Uterus (tissue), 4 donors: ENCODE data around the gene LCT. TPM values are rescaled to one million over a fixed set of nuclear protein-coding genes. Genes with fewer than 3 reads are reported as not detected.

ENCODE experiments used
- DNase-seq, 2 donors: peaks; one replicate each; pipeline ENCODE4 v3.0.0-alpha.2; 2019 to 2020
- H3K27ac ChIP-seq, 2 donors: fragments of 200-600 bp; sonication (generic); 1 replicate in 1 of 2; 2 replicates in 1 of 2; pipeline ENCODE4 v1.5.1; 2016 to 2018
- H3K27me3 ChIP-seq, 2 donors: fragments of 200-600 bp; sonication (generic); one replicate each; pipeline ENCODE4 v1.5.1; 2018 to 2019; ENCODE audit warnings: control low read depth in 1 of 2
- H3K36me3 ChIP-seq, 2 donors: fragments of 200-600 bp; sonication (generic); one replicate each; pipeline ENCODE4 v1.5.1; 2019; ENCODE audit warnings: control low read depth in 1 of 2
- H3K4me1 ChIP-seq, 2 donors: fragments of 200-600 bp; sonication (generic); one replicate each; pipeline ENCODE4 v1.5.1; 2018 to 2019; ENCODE audit warnings: control low read depth in 1 of 2
- H3K4me3 ChIP-seq, 2 donors: fragments of 200-600 bp; sonication (generic); 1 replicate in 1 of 2; 2 replicates in 1 of 2; pipeline ENCODE4 v1.5.1; 2018 to 2019; ENCODE audit warnings: mild to moderate bottlenecking in 1 of 2
- H3K9me3 ChIP-seq, 2 donors: fragments of 200-600 bp; sonication (generic); one replicate each; pipeline ENCODE4 v1.5.1; 2019; ENCODE audit warnings: control low read depth in 1 of 2
- POLR2A ChIP-seq, 2 donors: fragments of 450-650 bp; IDR thresholded peaks; one replicate each; pipeline ENCODE4 v1.6.1; 2016; ENCODE audit warnings: antibody characterized with exemption in 2 of 2, mild to moderate bottlenecking in 1 of 2, moderate library complexity in 1 of 2
- intact Hi-C: fragments of 100-400 bp; cut with DNase I; formaldehyde crosslinking; loops from one replicate; pipeline ENCODE4 v1.15.1; 2023; ENCODE audit warnings: low total_unique reads
- total RNA-seq, 4 donors: library from RNA; depleted of rRNA in 3 of 4; stranded (reverse); fragments of >200 nt in 3 of 4; gene quantifications; one replicate each; pipeline versions ENCODE4 v1.1.0 to v1.2.4, GENCODE V29; 2014 to 2023
- TF ChIP-seq, protein P1 (sequence below), 4 experiments: fragments of 200-600 bp in 2 of 4; fragments of 450-650 bp in 2 of 4; sonication (generic) in 2 of 4; IDR thresholded peaks; one replicate each; pipeline ENCODE4 v1.5.1; 2016 to 2019; ENCODE audit warnings: antibody characterized with exemption in 4 of 4, mild to moderate bottlenecking in 2 of 4, moderate library complexity in 1 of 4
- donor health status: DM: yes; HTN: yes; CAD: no.

LCT gene
- total RNA-seq, 4 donors from 2014 or later: 0.07 TPM; not detected in 3

DNA sequence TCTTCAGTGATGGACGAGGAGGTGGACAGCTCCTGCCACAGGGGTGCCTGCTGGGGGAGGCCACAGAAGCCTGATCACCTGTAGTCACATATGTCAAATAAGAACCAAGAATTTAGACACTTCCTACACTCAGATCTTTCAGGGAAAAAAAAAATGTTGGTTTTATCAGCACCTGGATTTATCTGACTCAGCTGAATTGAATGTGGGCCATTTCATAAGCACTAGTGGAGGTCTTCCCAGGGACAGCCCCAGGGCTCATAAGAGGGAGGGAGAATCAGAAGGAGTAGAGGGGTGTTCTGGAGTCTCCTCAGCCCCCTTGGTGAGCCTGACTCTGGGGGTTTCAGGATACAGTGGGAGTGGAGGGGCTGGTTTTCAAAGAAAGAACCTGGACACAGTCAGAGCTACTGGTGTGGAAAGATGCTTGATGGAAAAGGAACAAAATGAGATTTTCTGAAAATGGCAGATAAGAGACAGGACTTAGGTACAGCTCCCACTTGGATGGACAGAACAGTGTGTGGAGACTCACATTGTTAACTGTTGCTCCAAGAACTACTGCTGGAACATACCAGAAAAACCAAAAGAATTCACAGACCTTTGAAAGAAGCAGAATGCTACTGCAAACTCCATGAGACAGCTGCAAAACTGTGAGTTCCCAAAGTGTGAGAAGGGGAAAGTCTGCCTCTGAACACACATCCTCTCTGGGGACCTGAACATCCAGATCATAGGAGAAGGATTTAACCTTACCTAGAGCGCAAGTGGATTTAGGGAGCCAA lies 45.4 kb downstream of the LCT start:
- TF ChIP-seq, protein P1, sequence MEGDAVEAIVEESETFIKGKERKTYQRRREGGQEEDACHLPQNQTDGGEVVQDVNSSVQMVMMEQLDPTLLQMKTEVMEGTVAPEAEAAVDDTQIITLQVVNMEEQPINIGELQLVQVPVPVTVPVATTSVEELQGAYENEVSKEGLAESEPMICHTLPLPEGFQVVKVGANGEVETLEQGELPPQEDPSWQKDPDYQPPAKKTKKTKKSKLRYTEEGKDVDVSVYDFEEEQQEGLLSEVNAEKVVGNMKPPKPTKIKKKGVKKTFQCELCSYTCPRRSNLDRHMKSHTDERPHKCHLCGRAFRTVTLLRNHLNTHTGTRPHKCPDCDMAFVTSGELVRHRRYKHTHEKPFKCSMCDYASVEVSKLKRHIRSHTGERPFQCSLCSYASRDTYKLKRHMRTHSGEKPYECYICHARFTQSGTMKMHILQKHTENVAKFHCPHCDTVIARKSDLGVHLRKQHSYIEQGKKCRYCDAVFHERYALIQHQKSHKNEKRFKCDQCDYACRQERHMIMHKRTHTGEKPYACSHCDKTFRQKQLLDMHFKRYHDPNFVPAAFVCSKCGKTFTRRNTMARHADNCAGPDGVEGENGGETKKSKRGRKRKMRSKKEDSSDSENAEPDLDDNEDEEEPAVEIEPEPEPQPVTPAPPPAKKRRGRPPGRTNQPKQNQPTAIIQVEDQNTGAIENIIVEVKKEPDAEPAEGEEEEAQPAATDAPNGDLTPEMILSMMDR (IDR thresholded peaks at IDR 0.05): no peak
- TF ChIP-seq POLR2A (IDR thresholded peaks at IDR 0.05): no peak
- DNase-seq: no peak
- Histone ChIP-seq H3K27me3 (no peaks in the 10 kb centered on the region), H3K4me1 (no peaks in the 10 kb centered on the region), H3K4me3 (no peak overlapping the region), H3K36me3 (no peaks in the 10 kb centered on the region), H3K27ac (no peak overlapping the region), H3K9me3 (no peaks in the 10 kb centered on the region)
- intact Hi-C loops: no loop called here

DNA sequence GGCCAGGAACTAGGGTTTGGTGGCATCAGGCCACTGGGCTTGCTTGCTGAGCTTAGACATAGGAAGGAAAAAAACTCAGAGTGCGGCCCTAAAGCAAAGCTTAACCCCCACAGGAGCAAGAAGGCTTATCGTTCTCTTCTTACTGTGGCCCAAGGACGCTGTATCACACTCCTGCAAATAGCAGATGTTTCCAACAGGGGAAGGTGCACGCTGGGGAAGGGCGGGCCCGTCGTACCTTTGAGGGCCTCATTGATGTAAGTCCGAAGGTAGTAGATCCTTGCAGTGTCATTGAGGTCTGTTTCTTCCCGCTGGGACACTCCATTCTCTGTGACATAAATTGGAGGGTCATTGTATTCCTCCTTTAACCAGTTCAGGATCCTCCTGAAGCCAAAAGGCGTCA lies 46.6 kb downstream of the LCT start:
- no peaks in the 10 kb centered on the region for H3K36me3 ChIP-seq
- H3K4me1 ChIP-seq: no peaks in the 10 kb centered on the region
- DNase-seq: no peak
- TF ChIP-seq, protein P1 (IDR thresholded peaks at IDR 0.05): no peak
- no peak for TF ChIP-seq POLR2A (IDR thresholded peaks at IDR 0.05)
- H3K27ac ChIP-seq: no peak overlapping the region
- no peak overlapping the region for H3K4me3 ChIP-seq
- intact Hi-C loops: no loop called here
- H3K9me3 ChIP-seq: no peaks in the 10 kb centered on the region
- no peaks in the 10 kb centered on the region for H3K27me3 ChIP-seq

DNA sequence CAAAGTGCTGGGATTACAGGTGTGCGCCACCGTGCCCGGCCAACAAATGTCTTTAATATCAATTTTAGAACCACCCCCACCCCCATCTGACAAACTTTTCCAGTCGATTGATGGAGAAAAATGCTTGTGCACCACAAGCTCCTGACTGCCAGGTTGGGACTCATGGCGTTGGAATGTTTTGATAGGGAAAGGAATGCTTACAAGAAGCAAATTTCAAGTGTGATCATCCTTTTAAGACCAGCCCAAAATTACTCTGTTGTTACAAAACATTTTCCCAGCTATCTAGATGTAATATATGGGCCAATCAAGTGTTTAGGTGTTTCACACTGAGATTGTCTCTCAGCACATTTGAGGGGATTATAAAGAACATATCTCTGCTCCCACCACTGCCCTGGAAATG lies 50.2 kb downstream of the LCT start:
- no peaks in the 10 kb centered on the region for H3K9me3 ChIP-seq
- H3K4me3 ChIP-seq: no peak overlapping the region
- H3K27ac ChIP-seq: no peak overlapping the region
- intact Hi-C loops: no loop called here
- H3K4me1 ChIP-seq: no peaks in the 10 kb centered on the region
- no peaks in the 10 kb centered on the region for H3K36me3 ChIP-seq
- H3K27me3 ChIP-seq: no peaks in the 10 kb centered on the region
- DNase-seq: no peak
- TF ChIP-seq, protein P1 (IDR thresholded peaks at IDR 0.05): no peak
- TF ChIP-seq POLR2A (IDR thresholded peaks at IDR 0.05): no peak

DNA sequence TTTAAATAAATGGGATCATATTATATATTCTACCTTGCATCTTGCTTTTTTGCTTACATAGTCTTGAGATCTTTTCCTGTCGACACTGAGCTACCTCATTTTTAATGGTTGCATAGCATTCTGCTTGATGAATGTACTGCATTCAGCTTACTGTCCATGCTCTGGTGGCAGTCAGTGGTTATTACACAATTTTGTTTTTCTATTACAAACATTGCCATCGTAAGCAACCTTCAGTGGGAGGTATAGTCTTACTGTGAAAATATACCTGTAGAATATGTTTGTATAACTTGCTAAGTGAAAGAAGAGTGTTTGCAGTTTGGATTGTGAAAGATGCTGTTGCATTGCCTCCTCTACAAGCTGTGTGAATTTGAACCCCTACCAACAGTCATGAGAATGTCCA lies 52.0 kb downstream of the LCT start:
- Histone ChIP-seq H3K4me3 (no peak overlapping the region), H3K9me3 (no peaks in the 10 kb centered on the region), H3K4me1 (no peaks in the 10 kb centered on the region), H3K36me3 (no peaks in the 10 kb centered on the region), H3K27ac (no peak overlapping the region), H3K27me3 (no peaks in the 10 kb centered on the region)
- DNase-seq: no peak
- intact Hi-C loops: no loop called here
- no peak for TF ChIP-seq POLR2A (IDR thresholded peaks at IDR 0.05)
- TF ChIP-seq, protein P1 (IDR thresholded peaks at IDR 0.05): no peak

DNA sequence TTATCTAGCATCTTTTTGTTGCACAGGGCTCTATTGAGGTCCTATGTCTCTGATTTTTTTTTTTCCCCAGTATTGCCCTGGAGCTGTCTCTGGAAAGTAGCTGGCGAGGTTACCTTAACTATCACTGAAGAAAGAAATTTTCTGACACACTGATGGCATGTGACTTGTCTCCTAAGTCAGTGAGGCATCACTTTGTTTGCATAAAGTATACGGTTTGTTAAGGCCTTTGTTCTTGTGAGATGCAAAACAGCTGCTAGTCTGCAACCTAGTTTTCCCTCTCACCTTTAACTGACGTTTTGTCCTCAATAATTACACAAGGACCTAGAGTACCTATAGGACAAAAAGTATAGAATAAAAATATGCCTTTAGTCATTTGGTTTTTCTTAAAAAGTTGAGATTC lies 53.5 kb downstream of the LCT start:
- intact Hi-C loops: no loop called here

More for the DNA sequence above, 53.5 kb downstream of the LCT start:
- TF ChIP-seq, protein P1 (IDR thresholded peaks at IDR 0.05): no peak
- no peak for TF ChIP-seq POLR2A (IDR thresholded peaks at IDR 0.05)
- no peaks in the 10 kb centered on the region for H3K36me3 ChIP-seq
- no peak overlapping the region for H3K27ac ChIP-seq
- H3K4me1 ChIP-seq: no peaks in the 10 kb centered on the region
- H3K27me3 ChIP-seq: no peaks in the 10 kb centered on the region
- H3K9me3 ChIP-seq: no peaks in the 10 kb centered on the region
- no peak overlapping the region for H3K4me3 ChIP-seq
- no peak for DNase-seq
